GM12874 (cell line): ENCODE measurements around the gene BTBD9.

Source experiments
- CTCF ChIP-seq: IDR thresholded peaks from 2 replicates; pipeline ENCODE4 v1.5.1; 2011; ENCODE audit warnings: low read depth, mild to moderate bottlenecking, control low read depth, low read length, moderate library complexity; ENCODE audit not compliant: insufficient read depth

Gene BTBD9

GRCh38 chr6:38185244-38185643 lies 454.5 kb downstream of the BTBD9 start:
- no peak for TF ChIP-seq CTCF

- no peak for TF ChIP-seq CTCF
Measured at GRCh38 chr6:38184585-38185080, 455.1 kb downstream of the BTBD9 start.

- no peak for TF ChIP-seq CTCF
Measured at GRCh38 chr6:38183856-38184584, 455.7 kb downstream of the BTBD9 start.

- no peak for TF ChIP-seq CTCF
Measured at GRCh38 chr6:38182426-38182825, 457.3 kb downstream of the BTBD9 start.

- no peak for TF ChIP-seq CTCF
Measured at GRCh38 chr6:38180586-38180985, 459.1 kb downstream of the BTBD9 start.

- no peak for TF ChIP-seq CTCF
Measured at GRCh38 chr6:38179794-38180430, 459.8 kb downstream of the BTBD9 start.

GRCh38 chr6:38179300-38179699 lies 460.4 kb downstream of the BTBD9 start:
- no peak for TF ChIP-seq CTCF
